Bronchial epithelial cell (primary cell): Measurements from ENCODE around the gene TNFRSF17. TPM values are rescaled to one million over a fixed set of nuclear protein-coding genes. Genes with fewer than 3 reads are reported as not detected.
"Not testable (repeated sequence)": the region's sequence is repeated elsewhere in the genome, so short reads cannot be mapped to it uniquely, and the experiment has no call there.

Source experiments
- DNase-seq: peaks from one replicate; pipeline ENCODE4 v3.0.0-alpha.2; 2010; ENCODE audit warnings: low read depth
- FAIRE-seq: peaks from 2 replicates; lab custom pipeline; 2011; peaks lifted over from hg19 to GRCh38; lab: Jason Lieb, UNC
- H3K27me3 ChIP-seq: 2 replicates; pipeline ENCODE4 v1.5.1; 2011; ENCODE audit warnings: low read length; ENCODE audit not compliant: control insufficient read depth, insufficient read depth
- H3K36me3 ChIP-seq: 2 replicates; pipeline ENCODE4 v1.5.1; 2011; ENCODE audit warnings: low read length; ENCODE audit not compliant: control insufficient read depth, insufficient read depth
- H3K4me3 ChIP-seq: 2 replicates; pipeline ENCODE4 v1.5.1; 2011; ENCODE audit warnings: mild to moderate bottlenecking, low read depth, low read length, control low read depth
- total RNA-seq: library from RNA; depleted of rRNA; stranded (reverse); fragments of >200 nt; gene quantifications from 2 replicates; pipeline ENCODE4 v1.2.1, GENCODE V29; 2014
- TF ChIP-seq, protein P1 (sequence below): IDR thresholded peaks from 2 replicates; pipeline ENCODE4 v1.5.1; 2011; ENCODE audit warnings: mild to moderate bottlenecking, moderate library complexity, low read length, control low read depth, inconsistent platforms; ENCODE audit not compliant: insufficient read depth, severe bottlenecking

TNFRSF17 gene
- total RNA-seq, 1 donor from 2014 or later, result not detected

DNA sequence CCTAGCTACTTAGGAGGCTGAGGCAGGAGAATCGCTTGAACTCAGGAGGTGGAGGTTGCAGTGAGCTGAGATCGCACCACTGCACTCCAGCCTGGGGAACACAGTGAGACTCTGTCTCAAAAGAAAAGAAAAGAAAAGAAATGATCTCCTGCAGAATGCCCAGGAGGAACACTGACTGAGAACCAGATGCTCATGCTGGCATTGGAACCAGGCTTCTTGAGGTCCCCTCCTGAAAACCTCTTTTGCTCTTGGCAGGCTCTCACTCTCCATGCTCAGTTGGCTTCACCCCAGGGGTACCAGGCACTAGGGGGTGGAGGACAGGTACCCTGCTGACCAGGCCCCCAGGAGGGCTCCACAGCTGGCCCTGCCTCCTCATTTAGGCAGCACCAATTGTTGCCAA, 8.5 kb upstream of the TNFRSF17 start:
- FAIRE-seq (no peak), DNase-seq (no peak)

DNA sequence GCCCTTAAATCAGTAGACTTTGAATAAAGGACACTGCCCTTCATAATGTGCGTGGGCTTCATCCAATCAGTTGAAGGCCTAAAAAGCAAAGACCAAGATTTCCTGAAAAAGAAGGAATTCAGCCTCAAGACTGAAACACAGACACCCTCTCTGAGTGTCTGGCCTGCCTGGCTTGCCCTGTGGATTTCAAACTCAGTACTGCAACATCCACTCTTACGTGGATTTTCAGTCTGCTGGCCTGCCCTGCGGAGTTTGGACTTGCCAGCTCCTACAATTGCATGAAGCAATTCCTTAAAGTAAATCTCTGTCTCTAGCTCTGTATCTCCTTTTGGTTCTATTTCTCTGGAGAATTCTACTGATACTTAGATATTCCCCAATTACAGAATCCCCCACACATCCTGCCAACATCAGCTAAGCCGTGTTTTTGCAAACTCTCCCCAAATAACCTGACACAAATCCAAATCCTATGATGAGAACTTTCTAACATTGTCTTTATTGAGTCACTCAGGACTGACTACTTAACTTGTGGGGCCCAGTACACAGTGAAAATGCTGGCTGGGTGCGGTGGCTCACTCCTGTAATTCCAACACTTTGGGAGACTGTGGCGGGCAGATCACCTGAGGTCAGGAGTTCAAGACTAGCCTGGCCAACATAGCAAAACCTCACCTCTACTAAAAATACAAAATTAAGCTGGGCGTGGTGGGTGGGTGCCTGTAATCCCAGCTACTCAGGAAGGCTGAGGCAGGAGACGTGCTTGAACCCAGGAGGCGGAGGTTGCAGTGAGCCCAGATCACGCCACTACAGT, 7.2 kb upstream of the TNFRSF17 start:
- Histone ChIP-seq H3K36me3 (no peaks in the 10 kb centered on the region), H3K4me3 (no peak overlapping the region), H3K27me3 (no peaks in the 10 kb centered on the region)
- TF ChIP-seq, protein P1, sequence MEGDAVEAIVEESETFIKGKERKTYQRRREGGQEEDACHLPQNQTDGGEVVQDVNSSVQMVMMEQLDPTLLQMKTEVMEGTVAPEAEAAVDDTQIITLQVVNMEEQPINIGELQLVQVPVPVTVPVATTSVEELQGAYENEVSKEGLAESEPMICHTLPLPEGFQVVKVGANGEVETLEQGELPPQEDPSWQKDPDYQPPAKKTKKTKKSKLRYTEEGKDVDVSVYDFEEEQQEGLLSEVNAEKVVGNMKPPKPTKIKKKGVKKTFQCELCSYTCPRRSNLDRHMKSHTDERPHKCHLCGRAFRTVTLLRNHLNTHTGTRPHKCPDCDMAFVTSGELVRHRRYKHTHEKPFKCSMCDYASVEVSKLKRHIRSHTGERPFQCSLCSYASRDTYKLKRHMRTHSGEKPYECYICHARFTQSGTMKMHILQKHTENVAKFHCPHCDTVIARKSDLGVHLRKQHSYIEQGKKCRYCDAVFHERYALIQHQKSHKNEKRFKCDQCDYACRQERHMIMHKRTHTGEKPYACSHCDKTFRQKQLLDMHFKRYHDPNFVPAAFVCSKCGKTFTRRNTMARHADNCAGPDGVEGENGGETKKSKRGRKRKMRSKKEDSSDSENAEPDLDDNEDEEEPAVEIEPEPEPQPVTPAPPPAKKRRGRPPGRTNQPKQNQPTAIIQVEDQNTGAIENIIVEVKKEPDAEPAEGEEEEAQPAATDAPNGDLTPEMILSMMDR, result no peak
- FAIRE-seq (no peak), DNase-seq (no peak)

More for the DNA sequence above, 8.5 kb upstream of the TNFRSF17 start:
- TF ChIP-seq, protein P1, result no peak
- no peaks in the 10 kb centered on the region for H3K27me3 ChIP-seq
- no peaks in the 10 kb centered on the region for H3K36me3 ChIP-seq
- no peak overlapping the region for H3K4me3 ChIP-seq

DNA sequence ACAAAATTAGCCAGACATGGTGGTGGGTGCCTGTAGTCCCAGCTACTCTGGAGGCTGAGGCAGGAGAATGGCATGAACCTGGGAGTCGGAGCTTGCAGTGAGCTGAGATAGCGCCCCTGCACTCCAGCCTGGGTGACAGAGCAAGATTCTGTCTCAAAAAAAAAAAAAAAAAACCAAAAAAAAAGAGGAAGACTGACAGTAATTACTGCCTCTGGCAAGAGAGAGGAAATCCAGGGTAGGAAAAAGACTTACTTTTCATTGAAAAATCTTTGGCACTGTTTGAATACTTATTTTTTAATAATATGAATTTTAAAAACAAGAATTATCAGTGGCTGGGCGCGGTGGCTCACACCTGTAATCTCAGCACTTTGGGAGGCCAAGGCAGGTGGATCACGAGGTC, 2.6 kb upstream of the TNFRSF17 start:
- H3K36me3 ChIP-seq, FAIRE-seq, H3K27me3 ChIP-seq, DNase-seq, H3K4me3 ChIP-seq: not testable (repeated sequence)

DNA sequence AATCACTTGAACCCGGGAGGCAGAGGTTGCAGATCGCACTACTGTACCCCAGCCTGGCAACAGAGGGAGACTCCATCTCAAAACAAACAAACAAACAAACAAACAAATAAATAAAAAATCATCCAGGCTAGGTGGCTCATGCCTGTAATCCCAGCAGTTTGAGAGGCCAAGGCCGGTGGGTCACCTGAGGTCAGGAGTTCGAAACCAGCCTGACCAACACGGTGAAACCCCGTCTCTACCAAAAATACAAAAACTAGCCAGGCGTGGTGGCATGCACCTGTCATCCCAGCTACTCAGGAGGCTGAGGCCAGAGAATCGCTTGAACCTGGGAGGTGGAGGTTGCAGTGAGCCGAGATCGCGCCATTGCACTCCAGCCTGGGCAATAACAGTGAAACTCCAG, 2.0 kb upstream of the TNFRSF17 start:
- not testable (repeated sequence) for FAIRE-seq, H3K36me3 ChIP-seq, DNase-seq, H3K4me3 ChIP-seq, H3K27me3 ChIP-seq

DNA sequence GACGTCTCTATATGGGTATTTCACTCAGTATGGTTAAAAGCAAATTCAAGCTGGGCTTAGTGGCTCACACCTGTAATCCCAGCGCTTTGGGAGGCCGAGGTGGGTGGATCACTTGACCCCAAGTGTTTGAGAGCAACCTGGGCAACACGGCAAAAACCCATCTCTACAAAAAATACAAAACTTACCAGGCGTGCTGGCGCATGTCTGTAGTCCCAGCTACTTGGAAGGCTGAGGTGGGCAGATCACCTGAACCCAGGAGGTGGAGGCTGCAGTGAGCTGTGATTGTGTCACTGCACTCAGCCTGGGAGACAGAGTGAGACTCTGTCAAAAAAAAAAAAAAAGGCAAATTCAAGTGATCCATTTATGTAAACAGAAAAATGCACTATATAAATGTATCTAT, 1.3 kb upstream of the TNFRSF17 start:
- DNase-seq (peak; percentile 40), FAIRE-seq (no peak)
- TF ChIP-seq, protein P1, result no peak
- Histone ChIP-seq H3K27me3 (no peaks in the 10 kb centered on the region), H3K36me3 (no peaks in the 10 kb centered on the region), H3K4me3 (no peak overlapping the region)

DNA sequence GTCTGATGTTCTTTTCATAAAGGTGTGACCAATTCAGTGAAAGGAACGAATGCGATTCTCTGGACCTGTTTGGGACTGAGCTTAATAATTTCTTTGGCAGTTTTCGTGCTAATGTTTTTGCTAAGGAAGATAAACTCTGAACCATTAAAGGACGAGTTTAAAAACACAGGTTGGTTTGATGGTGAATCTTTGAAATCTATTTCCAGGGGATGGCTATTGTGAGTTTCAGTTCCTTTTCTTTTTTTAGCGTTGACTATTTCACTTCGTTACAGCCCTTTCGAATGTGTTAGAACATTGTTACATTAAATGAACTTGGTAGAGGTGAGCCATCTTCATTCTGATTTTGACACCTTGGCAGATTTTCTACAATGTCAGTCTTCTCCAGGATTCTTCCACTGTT, 1.2 kb downstream of the TNFRSF17 start:
- FAIRE-seq (no peak), DNase-seq (no peak)
- TF ChIP-seq, protein P1, result no peak
- Histone ChIP-seq H3K4me3 (no peak overlapping the region), H3K27me3 (no peaks in the 10 kb centered on the region), H3K36me3 (no peaks in the 10 kb centered on the region)
